Testis (tissue), 2 donors: Measurements from ENCODE around the gene CTDP1.

ENCODE experiments used
- CTCF ChIP-seq, 3 experiments: fragments of 450-650 bp in 2 of 3; fragments of 200-600 bp in 1 of 3; sonication (generic) in 1 of 3; IDR thresholded peaks; one replicate each; pipeline ENCODE4 v1.5.1; 2016 to 2019; ENCODE audit warnings: antibody characterized with exemption in 3 of 3, mild to moderate bottlenecking in 2 of 3, moderate library complexity in 1 of 3
- POLR2A ChIP-seq: fragments of 450-650 bp; IDR thresholded peaks from one replicate; pipeline ENCODE4 v1.6.1; 2017; ENCODE audit warnings: antibody characterized with exemption, mild to moderate bottlenecking, moderate library complexity

GRCh38 chr18:79692056-79692455, 12.5 kb downstream of the CTDP1 start:
- TF ChIP-seq CTCF (IDR thresholded peaks at IDR 0.05) (no peak), POLR2A (no peak)
